ACHN (cell line): ENCODE data around the gene ATP2C2.
"Not testable (repeated sequence)": the region's sequence is repeated elsewhere in the genome, so short reads cannot be mapped to it uniquely, and the experiment has no call there.

Experiments
- DNase-seq: peaks from one replicate; pipeline ENCODE4 v3.0.0-alpha.2; 2015
- in situ Hi-C: cut with HindIII; loops from 2 replicates; pipeline ENCODE4 v1.10.0; 2017; ENCODE audit warnings: low sequenced_read_pairs, low pct_ligation_motif_present, low pct_unique_long_range_greater_than_20kb

Gene ATP2C2

GRCh38 chr16:84434800-84435199 is 66.5 kb downstream of the ATP2C2 start:
- in situ Hi-C loops = no loop called here
- DNase-seq = no peak

DNA sequence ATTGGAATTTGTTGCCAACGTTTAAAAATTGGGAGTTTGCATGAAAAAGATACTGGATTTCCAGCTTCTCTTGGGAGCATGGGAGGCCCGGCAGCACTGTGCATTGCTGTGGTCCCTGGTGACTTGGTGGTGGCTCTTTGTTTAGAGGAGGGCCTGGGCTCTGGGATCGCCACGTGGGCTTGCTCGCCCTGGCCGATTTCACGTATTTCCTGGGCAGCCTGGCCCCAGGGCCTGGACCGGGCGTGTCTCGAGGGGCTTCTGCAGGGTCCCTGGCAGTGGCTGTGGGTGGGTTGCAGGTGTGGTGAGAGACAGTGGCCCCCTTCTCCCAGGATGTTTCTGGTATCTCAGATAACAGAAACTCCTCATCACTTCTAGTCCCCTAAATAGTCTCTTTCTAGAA is 67.9 kb downstream of the ATP2C2 start:
- DNase-seq = no peak
- in situ Hi-C loops = no loop called here

GRCh38 chr16:84438971-84439696 is 70.8 kb downstream of the ATP2C2 start:
- no peak for DNase-seq
- in situ Hi-C loops = no loop called here

DNA sequence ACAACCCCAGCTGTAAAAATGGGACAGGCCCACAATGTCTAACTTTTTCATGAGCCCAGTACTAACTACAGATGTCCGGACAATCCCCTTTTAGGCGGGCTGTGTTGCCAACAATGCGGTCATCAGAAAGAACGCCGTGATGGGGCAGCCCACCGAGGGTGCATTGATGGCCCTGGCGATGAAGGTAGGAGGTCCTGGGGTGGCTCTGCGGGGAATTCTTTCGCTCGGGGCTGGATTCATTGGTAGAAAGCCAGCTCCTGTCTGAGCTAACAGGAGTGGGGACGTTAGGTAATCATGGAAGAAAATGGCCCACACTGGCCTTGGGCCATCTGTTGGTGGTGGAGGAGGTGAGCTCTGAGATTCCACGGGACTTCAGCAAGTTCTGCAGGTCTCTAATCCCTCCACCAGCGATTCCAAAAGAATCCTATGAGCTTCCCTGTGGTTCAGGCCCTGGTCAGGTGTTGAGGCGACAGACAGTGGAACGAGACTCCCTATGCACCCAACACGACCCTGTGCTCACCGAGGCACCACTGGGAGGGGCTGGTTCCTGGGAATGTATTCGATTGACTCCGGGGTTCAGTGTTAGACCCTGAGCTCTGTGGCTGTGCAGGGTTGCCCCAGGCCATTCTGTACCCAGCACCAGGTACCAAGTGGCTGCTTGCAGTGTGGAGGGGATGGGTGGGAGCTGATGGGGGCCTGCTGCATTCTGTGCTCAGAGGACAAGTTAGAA is 74.2 kb downstream of the ATP2C2 start:
- in situ Hi-C loops = no loop called here

DNA sequence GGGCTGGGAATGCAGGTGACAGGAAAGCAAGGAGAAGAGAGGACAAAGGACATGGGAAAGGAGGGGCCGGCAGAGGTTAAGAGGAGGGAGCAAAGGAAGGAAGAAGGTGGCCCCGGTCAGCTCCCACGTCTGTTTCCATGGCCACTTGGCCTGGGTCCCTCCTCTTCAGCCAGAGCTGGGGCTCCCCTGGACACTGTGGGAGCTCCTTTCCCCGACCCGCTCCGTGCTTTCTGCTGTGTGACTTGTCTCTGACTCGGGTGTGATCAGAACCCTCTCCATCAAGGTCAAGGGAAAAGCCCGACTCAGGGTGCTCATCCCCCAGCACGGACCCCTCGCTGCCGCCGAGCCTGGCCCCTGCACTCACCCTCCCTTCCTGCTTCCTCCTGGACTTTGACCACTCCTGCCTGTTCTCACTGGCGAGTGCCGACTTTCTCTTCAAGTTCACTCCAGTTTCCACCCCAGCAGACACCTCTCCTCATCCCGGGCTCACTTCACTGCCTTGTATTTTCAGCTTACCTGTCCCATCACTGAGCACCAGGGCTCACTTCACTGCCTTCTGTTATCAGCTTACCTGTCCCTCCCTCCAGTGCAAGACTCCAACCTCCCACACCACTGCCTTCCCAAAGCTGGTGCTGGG is 74.9 kb downstream of the ATP2C2 start:
- in situ Hi-C loops = no loop called here
- no peak for DNase-seq

More for the DNA sequence above, 74.2 kb downstream of the ATP2C2 start:
- DNase-seq = no peak

DNA sequence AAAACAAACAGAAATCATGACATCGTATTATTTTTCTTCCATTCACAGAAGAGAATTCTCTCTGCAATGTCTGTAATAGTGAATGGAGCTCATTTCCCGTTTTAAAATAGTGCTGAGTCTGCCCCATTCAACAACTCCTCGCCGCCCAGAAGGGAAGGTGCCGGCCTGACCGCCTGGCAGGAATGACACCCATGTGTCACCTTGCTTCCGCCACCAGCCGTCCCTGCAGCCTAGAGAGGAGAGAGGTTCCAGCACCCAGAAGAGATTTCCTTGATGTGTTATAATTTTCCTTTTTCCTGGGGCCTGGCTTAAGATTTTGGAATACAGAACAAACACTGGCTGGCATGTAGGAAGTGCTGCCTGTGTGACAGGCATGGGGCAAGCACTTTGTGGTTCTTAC is 76.1 kb downstream of the ATP2C2 start:
- DNase-seq = no peak
- in situ Hi-C loops = no loop called here

DNA sequence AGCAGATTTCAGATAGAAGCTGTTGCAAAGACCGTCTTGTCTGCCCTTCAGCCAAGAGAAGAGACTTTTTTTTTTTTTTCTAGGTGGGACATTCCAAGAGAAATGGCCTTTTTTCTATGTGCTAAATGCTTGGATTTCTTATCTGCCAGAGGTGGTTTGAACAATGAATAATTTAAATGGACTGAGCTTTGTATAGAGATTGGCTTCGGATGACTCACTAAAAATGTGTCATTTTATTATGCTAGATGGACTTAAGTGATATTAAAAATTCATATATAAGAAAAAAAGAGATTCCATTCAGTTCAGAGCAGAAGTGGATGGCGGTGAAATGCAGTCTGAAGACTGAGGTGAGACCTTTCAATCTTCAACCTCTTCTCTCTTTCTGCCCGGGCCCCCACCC is 77.7 kb downstream of the ATP2C2 start:
- DNase-seq = no peak
- in situ Hi-C loops = no loop called here

- in situ Hi-C loops = no loop called here
- DNase-seq = no peak
Measured at GRCh38 chr16:84446596-84447392, 78.5 kb downstream of the ATP2C2 start.

DNA sequence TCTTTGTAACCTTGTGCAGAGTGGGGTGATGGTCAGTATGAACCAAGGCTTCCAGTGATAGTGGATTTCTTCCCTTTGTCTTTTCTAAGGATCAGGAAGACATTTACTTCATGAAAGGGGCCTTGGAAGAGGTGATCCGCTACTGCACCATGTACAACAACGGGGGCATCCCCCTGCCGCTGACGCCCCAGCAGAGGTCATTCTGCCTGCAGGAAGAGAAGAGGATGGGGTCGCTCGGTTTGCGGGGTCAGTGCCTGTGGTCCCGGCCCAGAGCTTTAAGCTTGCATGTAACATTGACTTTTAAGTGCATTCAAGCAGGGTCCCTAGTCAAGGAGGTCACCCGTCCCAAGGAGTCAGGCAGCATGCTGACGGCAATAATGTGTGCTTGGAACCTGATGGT is 80.1 kb downstream of the ATP2C2 start:
- in situ Hi-C loops = no loop called here
- no peak for DNase-seq

DNA sequence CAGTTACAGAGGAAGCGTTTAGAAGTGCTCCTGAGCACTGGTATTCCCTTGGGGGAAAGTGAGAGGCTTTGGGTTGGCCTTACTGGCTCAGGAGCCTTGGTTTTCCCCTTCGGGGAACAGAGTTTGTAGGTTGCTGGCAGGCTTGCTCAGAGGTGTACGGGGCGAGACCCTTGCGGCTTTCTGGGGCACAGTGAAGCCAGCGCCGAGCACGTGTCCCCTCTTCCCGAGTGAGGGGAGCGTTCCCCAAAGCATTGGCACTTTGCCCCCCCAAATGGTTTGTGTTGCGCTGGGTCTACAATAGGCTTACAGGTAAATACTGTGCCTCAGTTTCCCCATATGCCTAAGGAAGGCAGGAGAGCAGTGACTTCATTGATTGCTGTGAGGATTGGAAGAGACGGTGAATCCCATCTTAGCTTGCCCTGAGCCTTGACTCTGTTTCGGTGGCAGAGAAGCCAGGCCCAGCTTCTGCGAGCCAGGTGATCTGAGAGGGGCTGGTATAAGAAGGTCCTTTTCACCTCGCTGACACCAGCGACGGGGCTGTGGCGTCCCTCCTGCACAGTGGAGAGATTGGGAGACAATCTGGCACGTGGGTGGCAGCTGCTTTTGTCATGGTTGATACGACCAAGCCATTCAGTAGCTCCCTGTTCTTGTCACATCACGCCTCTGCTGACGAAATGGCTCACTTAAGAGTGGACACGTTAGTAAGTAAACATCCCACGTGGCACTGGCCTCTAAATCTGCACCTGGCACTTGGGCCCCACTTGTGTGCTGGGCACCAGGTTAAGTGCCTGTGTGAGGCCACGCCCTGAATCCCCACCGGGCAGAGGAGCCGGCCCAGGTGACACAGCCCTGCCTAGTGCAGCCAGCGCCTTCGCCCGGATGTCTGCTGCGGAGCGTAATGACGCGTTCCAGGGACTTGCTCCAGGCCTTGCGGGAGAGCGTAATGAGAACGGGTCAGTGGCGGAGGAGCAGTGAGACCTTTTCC is 81.1 kb downstream of the ATP2C2 start:
- DNase-seq = no peak
- in situ Hi-C loops = no loop called here

DNA sequence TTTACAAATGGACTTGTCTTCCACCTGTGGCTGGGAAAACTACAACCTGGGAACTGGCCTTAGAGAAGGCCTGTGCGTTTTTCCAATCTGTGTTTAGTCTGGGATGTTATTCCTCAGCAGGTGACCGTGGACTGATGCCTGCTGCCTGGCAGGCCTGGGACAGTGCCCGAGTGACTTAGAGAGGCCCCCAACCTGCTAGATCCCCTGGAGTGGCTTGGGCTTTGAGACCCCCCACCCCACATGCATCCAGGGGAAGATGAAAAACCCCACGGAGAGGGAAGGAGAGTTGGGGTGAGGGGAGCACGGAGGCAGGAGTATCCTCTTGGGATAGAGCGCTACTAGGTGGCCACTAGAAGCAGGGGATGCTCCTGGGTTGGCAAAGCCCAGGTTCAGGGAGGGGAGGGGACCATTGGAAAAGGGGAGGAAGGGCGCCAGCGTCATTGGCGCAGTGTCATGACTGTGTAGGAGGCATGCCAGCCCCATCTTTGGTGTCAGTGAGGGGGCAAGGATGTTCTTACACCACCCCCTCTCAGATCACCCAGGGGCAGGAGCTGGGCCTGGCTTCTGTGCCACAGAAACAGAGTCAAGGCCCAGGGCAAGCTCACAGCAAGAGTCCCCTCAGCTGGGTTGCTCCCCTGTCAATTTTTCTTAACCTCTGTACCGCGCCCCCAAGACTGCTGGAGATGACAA is 82.0 kb downstream of the ATP2C2 start:
- DNase-seq = no peak
- in situ Hi-C loops = no loop called here

GRCh38 chr16:84451010-84451676 is 82.8 kb downstream of the ATP2C2 start:
- in situ Hi-C loops, DNase-seq: not testable (repeated sequence)

- DNase-seq = no peak
- in situ Hi-C loops = no loop called here
Measured at GRCh38 chr16:84451781-84452180, 83.4 kb downstream of the ATP2C2 start.

DNA sequence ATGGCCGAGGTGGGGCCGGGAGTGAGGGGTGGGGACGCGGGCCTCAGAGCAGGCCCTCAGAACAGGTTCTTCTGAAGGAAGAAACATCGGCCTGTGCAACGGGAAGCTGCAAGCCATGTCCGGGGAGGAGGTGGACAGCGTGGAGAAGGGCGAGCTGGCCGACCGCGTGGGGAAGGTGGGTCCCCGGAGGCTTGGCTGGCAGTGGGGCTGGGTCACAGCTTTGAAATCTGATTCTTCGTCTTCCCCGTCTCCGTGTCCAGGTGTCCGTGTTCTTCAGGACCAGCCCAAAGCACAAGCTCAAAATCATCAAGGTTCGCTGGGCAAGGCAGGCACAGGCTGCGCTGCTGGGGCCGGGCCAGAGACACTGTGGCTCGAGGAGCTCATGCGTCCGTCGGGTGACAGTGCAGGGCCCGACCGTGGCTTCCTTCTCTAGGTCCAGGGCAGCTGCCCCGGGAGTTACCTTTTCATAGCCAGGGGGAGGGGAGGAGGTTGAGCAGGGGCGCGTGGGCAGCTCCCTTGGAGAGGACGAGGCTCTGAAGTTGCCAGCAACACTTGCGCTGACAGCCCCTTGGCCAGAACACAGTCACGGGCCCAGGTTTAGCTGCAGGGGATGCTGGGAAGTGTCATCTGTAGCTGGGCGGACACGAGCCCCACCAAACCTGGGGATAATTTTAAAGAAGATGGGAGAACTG is 84.9 kb downstream of the ATP2C2 start:
- in situ Hi-C loops = no loop called here
- no peak for DNase-seq

DNA sequence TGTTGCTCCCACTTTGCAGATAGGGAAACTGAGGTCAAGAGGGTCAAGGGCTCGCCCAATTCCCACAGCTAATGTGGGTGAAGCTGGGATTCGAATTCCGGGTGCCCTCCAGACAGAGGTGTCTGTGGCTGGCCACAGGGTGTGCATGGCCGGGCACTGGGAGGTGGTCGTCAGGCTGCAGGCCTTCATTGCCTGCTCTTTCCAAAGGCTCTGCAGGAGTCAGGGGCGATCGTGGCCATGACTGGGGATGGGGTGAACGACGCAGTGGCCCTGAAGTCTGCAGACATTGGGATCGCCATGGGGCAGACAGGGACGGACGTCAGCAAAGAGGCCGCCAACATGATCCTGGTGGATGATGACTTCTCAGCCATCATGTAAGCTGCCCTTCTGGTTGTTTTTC is 86.3 kb downstream of the ATP2C2 start:
- in situ Hi-C loops = no loop called here
- no peak for DNase-seq

DNA sequence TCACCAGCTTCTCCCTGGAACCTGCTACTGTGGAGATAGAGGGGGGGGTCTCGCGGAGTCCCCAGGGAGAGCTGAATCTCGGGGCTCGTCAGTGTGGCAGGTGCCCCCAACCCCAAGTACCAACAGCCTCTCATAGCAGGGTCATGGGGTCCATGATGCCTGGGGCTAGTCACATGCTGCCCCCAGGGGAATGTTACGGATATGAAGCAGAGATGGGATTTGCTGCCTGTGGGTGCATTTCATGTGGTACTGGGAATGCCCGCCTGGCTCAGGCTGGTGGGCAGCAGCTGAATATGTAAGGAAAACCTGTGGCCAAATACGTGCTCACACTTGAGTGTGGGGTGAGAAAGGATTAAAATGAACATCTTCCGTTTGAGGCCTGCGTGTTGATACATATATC is 86.7 kb downstream of the ATP2C2 start:
- in situ Hi-C loops = no loop called here
- no peak for DNase-seq
